ENCODE results near the gene RBM42.
A peak's percentile ranks its signal among the peaks of the same experiment; 100 is the strongest.

Gene RBM42

GRCh38 chr19:35644206-35644986 is 15.6 kb downstream of the RBM42 start:
- H3K27me3 ChIP-seq (ENCODE audit: insufficient read depth, low read length): no peaks in the 10 kb centered on the region
- peaks cover 11% of the 10 kb centered on the region for H3K79me2 ChIP-seq (ENCODE audit: insufficient read depth, low read length)
- H2AFZ ChIP-seq (ENCODE audit: low read length): no peak overlapping the region
- H3F3A ChIP-seq (ENCODE audit: insufficient read depth, low read length): peaks cover 4% of the 10 kb centered on the region; the same call in 1 of the 2 replicates
- H4K20me1 ChIP-seq (ENCODE audit: insufficient read depth, low read length): no peaks in the 10 kb centered on the region
- TF ChIP-seq EZH2 (IDR thresholded peaks at IDR 0.05; ENCODE audit: borderline replicate concordance, low read length) (no peak), CTCF (IDR thresholded peaks at IDR 0.05; ENCODE audit: low read length) (no peak)
- H3K9me3 ChIP-seq (ENCODE audit: low read length): no peaks in the 10 kb centered on the region
- no peaks in the 10 kb centered on the region for H3K36me3 ChIP-seq (ENCODE audit: insufficient read depth, low read length)
- H3K9ac ChIP-seq (ENCODE audit: low read length): peak overlapping the region; percentile 64
- peaks cover 44% of the 10 kb centered on the region for H3K4me1 ChIP-seq (ENCODE audit: insufficient read depth, low read length, severe bottlenecking)
- H3K4me3 ChIP-seq (ENCODE audit: low read depth, low read length, poor library complexity, severe bottlenecking): peak overlapping the region; percentile 65
- no peaks in the 10 kb centered on the region for H3K9me2 ChIP-seq (ENCODE audit: low read depth, low read length)
- H3K27ac ChIP-seq (ENCODE audit: low read depth, low read length, poor library complexity, severe bottlenecking): peak overlapping the region; percentile 71
- peak overlapping the region; percentile 68 for H3K4me2 ChIP-seq (ENCODE audit: low read length)

GRCh38 chr19:35644987-35645679 is 16.3 kb downstream of the RBM42 start:
- Histone ChIP-seq H3K79me2 (ENCODE audit: insufficient read depth, low read length) (peaks cover 17% of the 10 kb centered on the region), H3F3A (ENCODE audit: insufficient read depth, low read length) (peaks cover 4% of the 10 kb centered on the region; the same call in 1 of the 2 replicates), H2AFZ (ENCODE audit: low read length) (no peak overlapping the region), H4K20me1 (ENCODE audit: insufficient read depth, low read length) (no peaks in the 10 kb centered on the region), H3K27me3 (ENCODE audit: insufficient read depth, low read length) (no peaks in the 10 kb centered on the region), H3K4me2 (ENCODE audit: low read length) (peak overlapping the region; percentile 68), H3K9me3 (ENCODE audit: low read length) (no peaks in the 10 kb centered on the region), H3K4me1 (ENCODE audit: insufficient read depth, low read length, severe bottlenecking) (peaks cover 51% of the 10 kb centered on the region), H3K27ac (ENCODE audit: low read depth, low read length, poor library complexity, severe bottlenecking) (peak overlapping the region; percentile 66), H3K9ac (ENCODE audit: low read length) (peak overlapping the region; percentile 51; the same call in 1 of the 2 replicates), H3K36me3 (ENCODE audit: insufficient read depth, low read length) (no peaks in the 10 kb centered on the region), H3K9me2 (ENCODE audit: low read depth, low read length) (no peaks in the 10 kb centered on the region), H3K4me3 (ENCODE audit: low read depth, low read length, poor library complexity, severe bottlenecking) (peak overlapping the region; percentile 65)
- TF ChIP-seq EZH2 (IDR thresholded peaks at IDR 0.05; ENCODE audit: borderline replicate concordance, low read length): no peak
- TF ChIP-seq CTCF (IDR thresholded peaks at IDR 0.05; ENCODE audit: low read length): no peak

GRCh38 chr19:35645680-35646511 is 17.1 kb downstream of the RBM42 start:
- H3K9me2 ChIP-seq (ENCODE audit: low read depth, low read length): no peaks in the 10 kb centered on the region
- peaks cover 4% of the 10 kb centered on the region; the same call in 1 of the 2 replicates for H3F3A ChIP-seq (ENCODE audit: insufficient read depth, low read length)
- peaks cover 24% of the 10 kb centered on the region for H3K79me2 ChIP-seq (ENCODE audit: insufficient read depth, low read length)
- no peak overlapping the region for H3K4me2 ChIP-seq (ENCODE audit: low read length)
- H3K9ac ChIP-seq (ENCODE audit: low read length): no peak overlapping the region
- H3K27me3 ChIP-seq (ENCODE audit: insufficient read depth, low read length): no peaks in the 10 kb centered on the region
- TF ChIP-seq EZH2 (IDR thresholded peaks at IDR 0.05; ENCODE audit: borderline replicate concordance, low read length): no peak
- no peak for TF ChIP-seq CTCF (IDR thresholded peaks at IDR 0.05; ENCODE audit: low read length)
- H2AFZ ChIP-seq (ENCODE audit: low read length): no peak overlapping the region
- H4K20me1 ChIP-seq (ENCODE audit: insufficient read depth, low read length): no peaks in the 10 kb centered on the region
- H3K9me3 ChIP-seq (ENCODE audit: low read length): no peaks in the 10 kb centered on the region
- H3K4me3 ChIP-seq (ENCODE audit: low read depth, low read length, poor library complexity, severe bottlenecking): no peak overlapping the region
- peaks cover 5% of the 10 kb centered on the region for H3K36me3 ChIP-seq (ENCODE audit: insufficient read depth, low read length)
- H3K27ac ChIP-seq (ENCODE audit: low read depth, low read length, poor library complexity, severe bottlenecking): peak overlapping the region; percentile 35
- H3K4me1 ChIP-seq (ENCODE audit: insufficient read depth, low read length, severe bottlenecking): peaks cover 52% of the 10 kb centered on the region

Data from OCI-LY1 (cell line).